Stimulated activated CD4-positive, alpha-beta T cell treated with anti-CD3 and anti-CD28 coated beads, Interleukin-15, amount 100 ng/mL, for 48 hours (primary cell): Measurements from ENCODE around the gene PIP5K1B.

Source experiments
- DNase-seq, 2 donors: peaks; one replicate each; pipeline ENCODE4 v3.0.0-alpha.2; 2020; ENCODE audit warnings: low read depth in 2 of 2

The PIP5K1B gene

GRCh38 chr9:68817079-68817875 is 112.2 kb downstream of the PIP5K1B start:
- DNase-seq, result no peak

DNA sequence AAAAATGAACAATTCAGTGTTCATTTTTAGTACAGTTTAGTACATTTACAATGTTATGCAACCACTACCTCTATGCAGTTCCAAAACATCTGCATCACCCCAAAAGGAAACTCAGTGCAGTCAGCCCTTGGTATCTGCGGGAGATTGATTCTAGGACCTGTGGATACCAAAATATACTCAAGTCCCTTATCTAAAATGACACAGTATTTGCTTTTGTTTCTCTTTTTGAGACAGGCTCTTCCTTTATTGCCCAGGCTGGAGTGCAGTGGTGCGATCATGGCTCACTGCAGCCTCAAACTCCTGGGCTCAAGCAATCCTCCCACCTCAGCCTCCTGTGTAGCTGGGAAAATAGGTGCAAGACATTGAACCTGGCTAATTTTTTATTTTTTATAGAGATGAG is 114.0 kb downstream of the PIP5K1B start:
- DNase-seq, result no peak

GRCh38 chr9:68821911-68822310 is 116.9 kb downstream of the PIP5K1B start:
- no peak for DNase-seq

DNA sequence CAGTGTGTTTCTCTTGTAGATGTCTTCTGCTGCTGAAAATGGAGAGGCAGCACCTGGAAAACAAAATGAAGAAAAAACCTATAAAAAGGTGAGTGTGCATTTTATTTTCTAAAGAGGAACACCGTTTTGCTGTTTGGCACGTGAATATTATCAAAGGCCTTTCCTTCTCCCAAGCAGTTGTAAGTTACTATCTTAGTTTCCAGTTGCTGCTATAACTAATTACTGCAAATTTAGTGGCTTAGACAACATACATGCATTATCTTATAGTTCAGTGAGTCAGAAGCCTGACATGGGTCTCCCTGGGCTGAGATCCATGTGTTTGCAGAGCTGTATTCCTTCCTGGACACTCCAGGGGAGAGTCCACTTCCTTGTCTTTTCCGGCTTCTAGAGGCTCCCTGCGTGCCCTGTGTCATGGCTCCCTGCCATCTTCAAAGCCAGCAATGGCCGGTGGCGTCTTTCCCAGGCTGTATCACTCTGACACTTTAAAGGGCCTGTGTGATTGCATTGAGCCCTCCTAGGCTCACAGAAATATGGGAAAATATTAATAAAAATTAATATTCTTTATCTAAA is 117.6 kb downstream of the PIP5K1B start:
- DNase-seq, result no peak

DNA sequence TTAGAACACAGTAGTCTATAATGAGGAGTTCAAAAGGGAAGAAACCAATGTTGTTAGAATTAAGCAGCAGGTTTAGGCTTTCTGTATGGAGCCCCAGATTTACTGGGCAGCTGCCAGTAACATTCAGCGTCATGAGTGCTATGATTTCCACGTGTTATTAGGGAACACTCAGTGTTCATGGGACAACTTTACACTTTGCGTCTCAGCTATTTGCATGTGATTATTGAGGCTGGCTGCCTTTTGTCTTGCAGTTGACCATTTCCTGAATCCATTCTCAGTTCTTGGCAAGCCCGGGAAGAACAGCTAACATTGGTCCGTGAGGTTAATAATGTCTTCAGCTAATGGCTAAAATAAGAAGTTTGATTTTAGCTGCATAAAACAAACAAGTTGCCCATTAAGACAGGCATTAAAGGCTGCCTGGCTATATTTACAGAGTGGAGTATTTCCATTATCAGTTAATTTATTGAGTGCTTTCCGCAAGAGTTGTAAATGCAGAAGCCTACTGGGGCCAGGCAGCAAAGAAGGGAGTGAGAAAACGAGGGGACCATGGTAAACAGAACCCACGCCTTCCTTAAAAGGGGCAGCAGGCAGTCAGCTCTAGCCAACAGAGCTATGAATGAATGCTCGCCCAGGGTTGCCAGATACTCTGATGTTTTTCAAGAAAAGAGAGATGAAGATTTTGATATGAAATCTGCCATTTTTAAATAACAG is 120.9 kb downstream of the PIP5K1B start:
- no peak for DNase-seq

DNA sequence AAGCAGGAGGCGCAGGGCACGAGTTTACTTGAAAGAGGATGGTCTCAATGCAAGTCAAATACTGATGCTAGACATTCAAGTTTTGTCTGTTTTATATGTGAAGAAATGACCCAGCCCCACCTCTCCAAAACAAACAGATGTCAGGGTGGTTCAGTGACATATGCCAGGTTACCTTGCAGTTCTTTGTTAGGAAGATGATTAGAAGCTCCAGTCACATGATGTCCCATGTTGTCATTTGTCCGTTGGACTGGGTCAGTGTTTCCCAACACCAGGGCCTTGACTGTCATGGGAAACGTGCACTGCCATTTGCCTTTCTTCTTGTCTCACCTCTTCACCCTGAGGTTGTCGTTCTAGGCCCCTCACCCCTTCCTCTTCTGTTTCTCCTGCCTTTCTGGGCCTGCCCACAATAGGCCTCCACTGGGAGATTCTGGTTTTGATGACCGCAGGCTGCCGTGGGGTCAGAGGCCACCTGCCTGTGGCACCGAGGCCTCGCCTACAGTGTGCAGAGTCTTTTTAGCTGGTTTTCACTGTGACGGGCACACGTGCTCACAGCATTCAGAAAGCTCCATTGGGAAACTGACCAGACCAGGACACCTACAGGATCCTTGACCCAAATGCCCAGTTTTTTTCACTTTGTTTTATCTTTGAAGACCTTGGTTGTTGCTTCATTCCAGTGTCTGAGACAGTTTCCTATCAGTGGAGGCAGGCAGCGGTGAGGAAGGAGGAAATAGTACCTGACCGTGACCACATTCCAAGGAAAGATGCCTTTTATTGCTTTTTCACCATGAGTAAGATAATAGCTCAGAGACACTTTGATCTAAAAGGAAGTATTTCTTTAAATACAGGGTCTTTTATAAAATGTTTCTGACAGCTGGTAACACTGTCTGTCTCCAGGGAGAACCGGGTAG is 123.1 kb downstream of the PIP5K1B start:
- no peak for DNase-seq

GRCh38 chr9:68832101-68832500 is 127.1 kb downstream of the PIP5K1B start:
- no peak for DNase-seq

DNA sequence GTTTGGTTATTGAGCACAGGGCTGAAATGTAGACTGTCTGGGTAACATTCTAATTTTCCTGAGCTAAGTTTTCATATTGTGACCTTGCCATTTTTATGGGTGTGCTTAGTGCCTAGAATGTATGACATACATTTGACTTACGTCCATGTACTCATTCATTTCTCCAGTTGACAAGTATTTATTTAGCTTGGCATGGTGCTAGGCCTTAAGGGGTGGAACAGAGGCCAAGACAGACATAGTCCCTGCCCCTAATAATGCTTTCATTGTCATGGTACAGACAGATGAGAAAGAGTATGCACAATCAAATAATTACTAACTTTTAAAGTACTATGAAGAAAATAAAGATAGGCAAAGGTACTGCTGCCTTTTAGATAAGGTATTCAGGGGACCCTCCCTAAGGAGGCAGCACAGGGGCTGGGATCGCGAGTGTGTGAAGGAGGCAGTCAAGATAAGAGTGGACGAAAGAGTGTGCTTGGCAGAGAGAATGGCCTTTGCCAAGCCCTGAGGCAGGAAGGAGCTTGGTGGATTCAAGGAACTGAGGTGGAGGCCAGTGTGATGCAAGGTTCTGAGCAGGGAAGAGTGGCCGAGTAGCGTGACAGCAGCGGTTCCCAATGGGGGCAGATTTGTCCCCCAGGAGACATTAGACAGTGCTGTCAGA is 128.0 kb downstream of the PIP5K1B start:
- no peak for DNase-seq

GRCh38 chr9:68834931-68835520 is 130.0 kb downstream of the PIP5K1B start:
- no peak for DNase-seq

- DNase-seq, result no peak
Observed at GRCh38 chr9:68836788-68837187, 131.7 kb downstream of the PIP5K1B start.

- DNase-seq, result no peak
Observed at GRCh38 chr9:68838245-68838644, 133.2 kb downstream of the PIP5K1B start.

DNA sequence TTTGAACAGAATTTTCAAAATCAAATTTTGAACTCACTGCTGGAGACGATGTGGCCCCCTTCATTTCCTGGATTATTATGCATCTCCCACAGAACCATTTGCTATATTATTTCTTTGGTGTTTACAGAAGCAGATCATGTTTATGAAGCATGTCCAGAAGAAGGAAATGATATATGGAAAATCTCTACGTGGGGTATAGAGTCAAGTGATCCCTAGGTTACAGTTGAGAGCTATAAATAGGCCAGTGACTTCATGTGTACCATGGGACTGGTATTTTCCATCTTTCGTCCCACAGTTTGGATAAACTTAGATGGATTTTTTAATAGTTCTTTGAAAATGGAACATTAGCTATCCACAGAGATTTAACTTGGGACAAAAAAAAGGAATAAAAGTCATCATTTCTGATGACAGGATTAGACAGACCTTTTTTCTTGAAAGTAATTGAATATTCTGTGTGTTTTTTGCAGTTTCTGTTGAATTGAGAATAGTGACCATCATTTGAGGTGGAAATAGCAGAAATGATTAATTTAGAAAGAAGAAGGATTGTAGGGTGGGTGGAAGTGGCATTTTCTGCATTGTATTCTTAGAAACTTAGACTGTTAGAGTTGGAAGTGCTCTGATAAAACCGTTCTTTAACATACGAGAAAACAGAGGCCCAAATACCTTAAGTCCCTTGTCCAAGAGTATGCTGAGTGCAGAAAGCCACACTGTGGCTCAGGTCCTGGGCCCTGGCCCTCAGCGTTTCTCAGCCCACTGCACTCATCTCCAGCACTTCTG is 136.4 kb downstream of the PIP5K1B start:
- DNase-seq, result no peak

- DNase-seq, result no peak
Observed at GRCh38 chr9:68842568-68842967, 137.5 kb downstream of the PIP5K1B start.

- no peak for DNase-seq
Observed at GRCh38 chr9:68843239-68843638, 138.2 kb downstream of the PIP5K1B start.

DNA sequence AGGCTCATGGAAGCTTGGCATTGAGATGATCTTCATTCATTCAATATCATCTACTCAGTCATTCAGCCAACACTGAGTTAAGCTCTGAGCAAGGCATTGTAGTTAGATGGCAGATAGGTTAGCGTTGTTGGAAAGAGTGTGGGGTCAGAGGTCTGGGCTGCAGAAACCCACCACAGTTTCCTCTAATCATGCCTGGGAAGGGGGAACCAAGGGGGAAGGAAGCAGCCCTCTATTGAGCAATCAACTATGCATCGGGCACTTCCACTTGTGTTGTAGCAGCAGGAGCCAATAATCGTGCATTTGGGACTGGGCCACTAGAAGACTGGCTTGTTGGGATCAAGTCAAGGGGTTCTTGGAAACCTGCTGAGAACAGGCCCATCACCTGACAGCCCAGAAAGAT is 139.1 kb downstream of the PIP5K1B start:
- no peak for DNase-seq

GRCh38 chr9:68844631-68845612 is 139.9 kb downstream of the PIP5K1B start:
- DNase-seq, result peak in 1 of 2 donors; percentile 7

DNA sequence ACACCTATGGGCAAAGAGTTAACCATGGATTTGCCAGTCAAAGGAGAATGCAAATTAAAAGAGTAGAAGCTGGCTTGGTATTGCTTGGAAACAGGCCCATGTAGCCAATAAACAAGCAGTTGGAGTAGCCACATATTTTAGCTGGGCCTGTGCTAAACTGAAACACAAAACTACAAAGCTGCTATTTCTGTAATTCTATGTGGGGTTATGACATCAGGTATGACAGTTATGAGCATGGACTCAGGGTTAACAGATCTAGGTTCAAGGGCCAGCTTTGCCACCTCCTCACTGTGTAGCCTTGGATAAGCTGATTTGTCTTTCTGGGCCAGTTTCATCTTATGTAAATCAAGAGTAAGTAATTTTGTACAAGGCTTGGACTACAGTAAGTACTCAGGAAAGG is 142.7 kb downstream of the PIP5K1B start:
- DNase-seq, result no peak

GRCh38 chr9:68851657-68852056 is 146.6 kb downstream of the PIP5K1B start:
- DNase-seq, result no peak

DNA sequence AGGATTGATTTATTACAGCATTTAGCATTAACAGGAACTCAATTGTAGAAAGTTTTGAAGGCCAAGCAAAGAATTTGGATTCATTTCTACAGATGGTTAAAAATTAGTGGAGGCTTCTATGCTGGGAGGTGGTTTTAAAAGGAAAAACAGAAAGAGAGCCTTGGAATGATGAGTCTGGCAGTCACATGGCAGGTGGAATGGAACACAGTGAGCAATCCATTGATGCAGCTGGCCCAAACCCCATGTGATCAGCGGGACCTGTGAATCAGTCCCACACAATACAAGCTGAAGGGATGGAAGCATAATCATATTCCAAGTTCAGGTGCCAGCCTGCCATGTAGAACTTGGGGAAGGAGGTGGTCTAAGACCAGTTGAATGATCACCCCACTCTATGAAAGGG is 147.9 kb downstream of the PIP5K1B start:
- DNase-seq, result no peak
